ENCODE data around the gene TMEM30B. TPM values are rescaled to one million over a fixed set of nuclear protein-coding genes. Genes with fewer than 3 reads are reported as not detected.
A peak's percentile ranks its signal among the peaks of the same experiment; 100 is the strongest.

The TMEM30B gene
- total and polyA plus RNA-seq, 2 experiments from 2014 or later, result 0.35 to 1.7 TPM

DNA sequence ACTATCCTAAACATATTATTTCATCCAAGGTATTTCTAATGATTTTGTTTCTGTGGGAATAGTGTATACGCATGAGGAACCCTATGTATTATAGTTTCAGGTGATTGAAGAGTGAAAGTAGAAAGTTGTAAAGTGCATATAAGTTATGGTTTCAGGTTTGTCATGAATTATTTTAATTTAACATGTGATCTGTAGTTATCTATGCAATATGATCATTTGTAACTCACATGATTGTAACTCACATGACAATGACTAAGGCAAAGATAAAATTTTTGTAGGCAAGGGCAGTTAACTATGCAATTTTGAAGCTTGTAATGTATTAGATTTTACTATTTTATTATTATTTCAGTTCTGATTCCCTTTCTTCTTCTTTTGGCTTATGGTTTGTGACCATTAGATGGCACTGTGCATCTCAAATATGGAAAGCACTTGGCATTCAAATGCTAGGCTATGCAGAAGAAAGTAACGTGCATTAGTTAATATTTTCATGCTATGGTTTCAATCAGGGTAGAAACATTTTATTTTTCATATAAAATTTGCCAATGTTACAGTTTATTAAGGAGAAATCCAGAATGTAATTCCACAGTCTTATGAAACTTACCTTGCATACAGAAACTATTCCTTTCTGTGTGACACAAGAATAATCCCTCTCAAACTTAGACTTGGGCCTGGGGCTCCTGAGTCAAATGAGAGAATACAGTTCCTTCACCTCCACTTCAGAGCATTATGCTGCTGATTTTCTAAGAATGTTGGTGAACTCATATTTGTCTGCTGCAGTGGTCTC is 15.8 kb upstream of the TMEM30B start:
- 3 to 6% methylated on average over 2 of the region's 2 CpGs for WGBS, 2 experiments (ENCODE audit: low coverage in 1 of 2, low lambda C conversion rate in 2 of 2, missing lambda C conversion rate in 2 of 2)
- H3F3A ChIP-seq (ENCODE audit: insufficient read depth), result no peaks in the 10 kb centered on the region
- no peaks in the 10 kb centered on the region for H3K4me1 ChIP-seq (ENCODE audit: insufficient read depth)
- H3K36me3 ChIP-seq (ENCODE audit: low read depth), result no peaks in the 10 kb centered on the region
- H2AFZ ChIP-seq, result no peak overlapping the region
- no peak overlapping the region for H3K4me2 ChIP-seq (ENCODE audit: unreplicated experiment)
- no peaks in the 10 kb centered on the region for H3K79me2 ChIP-seq (ENCODE audit: insufficient read depth)
- H3K27me3 ChIP-seq (replicated peaks; ENCODE audit: insufficient read depth), result 0 out of 2 replicates have a peak, but pooled peaks cover 2% of the 10 kb centered on the region
- peak; percentile 67 for DNase-seq
- H3K9me2 ChIP-seq (ENCODE audit: insufficient read depth), result no peaks in the 10 kb centered on the region
- H3K9ac ChIP-seq, result no peak overlapping the region
- in situ Hi-C loops (cut with MboI), result loop anchor here (25.0 kb wide), 1 partner anchor 960 kb away; no protein-coding TSS in a partner anchor
- H4K20me1 ChIP-seq (ENCODE audit: insufficient read depth), result no peaks in the 10 kb centered on the region
- no peaks in the 10 kb centered on the region for H3K9me3 ChIP-seq (ENCODE audit: low read depth)
- no peak for TF ChIP-seq EZH2 (IDR thresholded peaks at IDR 0.05; ENCODE audit: insufficient read depth, poor library complexity, severe bottlenecking)
- no peak for TF ChIP-seq EZH2phosphoT487 (IDR thresholded peaks at IDR 0.05; ENCODE audit: insufficient read depth, low read depth)
- H3K27ac ChIP-seq, result no peak overlapping the region
- H3K4me3 ChIP-seq, result no peak overlapping the region

DNA sequence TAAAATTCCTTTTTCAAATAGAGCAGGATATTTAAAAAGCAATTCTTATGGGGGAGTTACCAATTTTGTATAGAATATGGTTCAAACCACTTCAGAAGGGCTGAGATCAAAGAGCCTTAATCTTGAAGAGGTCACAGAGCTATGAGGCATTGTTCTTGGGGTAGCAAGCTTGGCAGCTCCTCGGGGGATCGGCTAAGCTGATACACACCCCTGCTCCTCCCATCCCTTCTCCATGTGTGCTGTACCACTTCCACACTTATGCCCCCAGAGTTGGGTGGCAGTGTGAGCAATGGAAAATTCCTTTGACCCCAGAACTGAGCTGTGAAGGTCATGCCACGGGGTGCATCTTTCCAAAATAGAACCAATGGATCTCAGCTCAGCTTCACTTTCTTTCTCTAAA is 15.0 kb upstream of the TMEM30B start:
- H3K9me3 ChIP-seq (ENCODE audit: low read depth), result no peaks in the 10 kb centered on the region
- no peaks in the 10 kb centered on the region for H3K79me2 ChIP-seq (ENCODE audit: insufficient read depth)
- no peaks in the 10 kb centered on the region for H3K9me2 ChIP-seq (ENCODE audit: insufficient read depth)
- H3K36me3 ChIP-seq (ENCODE audit: low read depth), result no peaks in the 10 kb centered on the region
- no peaks in the 10 kb centered on the region for H3F3A ChIP-seq (ENCODE audit: insufficient read depth)
- H2AFZ ChIP-seq, result no peak overlapping the region
- no peaks in the 10 kb centered on the region for H3K4me1 ChIP-seq (ENCODE audit: insufficient read depth)
- H3K27me3 ChIP-seq (replicated peaks; ENCODE audit: insufficient read depth), result no peaks in the 10 kb centered on the region
- no peak for DNase-seq
- H3K9ac ChIP-seq, result no peak overlapping the region
- no peak for TF ChIP-seq EZH2phosphoT487 (IDR thresholded peaks at IDR 0.05; ENCODE audit: insufficient read depth, low read depth)
- TF ChIP-seq EZH2 (IDR thresholded peaks at IDR 0.05; ENCODE audit: insufficient read depth, poor library complexity, severe bottlenecking), result no peak
- 31 to 58% methylated on average over 3 of the region's 3 CpGs for WGBS, 2 experiments (ENCODE audit: low coverage in 1 of 2, low lambda C conversion rate in 2 of 2, missing lambda C conversion rate in 2 of 2)
- no peak overlapping the region for H3K27ac ChIP-seq
- in situ Hi-C loops (cut with MboI), result loop anchor here (25.0 kb wide), 1 partner anchor 959 kb away; no protein-coding TSS in a partner anchor
- H3K4me3 ChIP-seq, result no peak overlapping the region
- no peak overlapping the region for H3K4me2 ChIP-seq (ENCODE audit: unreplicated experiment)
- H4K20me1 ChIP-seq (ENCODE audit: insufficient read depth), result no peaks in the 10 kb centered on the region

DNA sequence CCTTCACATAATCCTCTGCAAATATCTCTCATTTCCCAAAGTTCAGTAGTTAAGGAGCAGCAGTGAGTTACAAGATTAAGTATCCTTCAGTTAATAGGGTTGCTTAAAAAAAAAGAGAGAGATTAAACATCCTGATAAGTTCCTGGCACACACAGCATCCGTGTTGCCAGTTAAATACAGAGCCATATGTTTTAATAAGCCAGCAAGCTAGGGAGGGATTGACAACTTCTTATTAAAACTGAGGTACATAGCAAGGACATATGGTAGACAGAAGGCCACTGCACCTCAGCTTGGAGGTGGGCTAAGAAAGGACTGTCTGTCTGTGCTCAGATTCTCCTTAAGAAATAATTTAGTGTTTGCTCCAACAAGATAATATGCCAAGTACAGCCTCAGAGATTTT is 9.6 kb upstream of the TMEM30B start:
- Histone ChIP-seq H3K27me3 (replicated peaks; ENCODE audit: insufficient read depth) (no peaks in the 10 kb centered on the region), H3K4me2 (ENCODE audit: unreplicated experiment) (no peak overlapping the region), H3K4me1 (ENCODE audit: insufficient read depth) (peaks cover 4% of the 10 kb centered on the region), H2AFZ (no peak overlapping the region), H4K20me1 (ENCODE audit: insufficient read depth) (no peaks in the 10 kb centered on the region), H3K27ac (no peak overlapping the region), H3K9ac (no peak overlapping the region), H3K4me3 (no peak overlapping the region), H3K36me3 (ENCODE audit: low read depth) (no peaks in the 10 kb centered on the region), H3K9me2 (ENCODE audit: insufficient read depth) (no peaks in the 10 kb centered on the region), H3F3A (ENCODE audit: insufficient read depth) (peaks cover 3% of the 10 kb centered on the region; the same call in 1 of the 2 replicates), H3K79me2 (ENCODE audit: insufficient read depth) (no peaks in the 10 kb centered on the region), H3K9me3 (ENCODE audit: low read depth) (no peaks in the 10 kb centered on the region)
- TF ChIP-seq EZH2 (IDR thresholded peaks at IDR 0.05; ENCODE audit: insufficient read depth, poor library complexity, severe bottlenecking) (no peak), EZH2phosphoT487 (IDR thresholded peaks at IDR 0.05; ENCODE audit: insufficient read depth, low read depth) (no peak)
- in situ Hi-C loops (cut with MboI), result loop anchor here (25.0 kb wide), 1 partner anchor 953 kb away; no protein-coding TSS in a partner anchor
- 23 to 33% methylated on average over 1 of the region's 1 CpG for WGBS, 2 experiments (ENCODE audit: low coverage in 1 of 2, low lambda C conversion rate in 2 of 2, missing lambda C conversion rate in 2 of 2)
- DNase-seq, result no peak

DNA sequence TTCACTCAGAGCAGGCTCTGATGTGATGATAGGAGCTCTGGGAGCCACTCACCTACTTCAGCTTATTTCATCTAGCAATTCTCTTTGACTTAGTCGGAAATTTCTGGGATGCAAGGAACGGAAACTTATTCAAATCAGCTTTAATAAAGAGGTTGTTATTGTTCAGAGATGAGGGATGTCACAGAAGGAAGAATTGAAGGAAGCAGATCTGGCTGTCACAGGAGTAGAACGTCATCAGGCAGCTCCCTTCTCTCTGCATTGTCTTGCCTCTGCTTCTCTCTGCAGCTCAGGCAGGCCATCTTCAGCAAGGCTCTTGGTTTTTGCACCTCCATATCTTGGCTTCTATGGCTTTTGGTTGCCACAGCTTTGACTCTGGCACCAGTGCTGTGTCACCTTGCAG is 7.6 kb upstream of the TMEM30B start:
- no peak overlapping the region for H3K27ac ChIP-seq
- no peaks in the 10 kb centered on the region for H3K79me2 ChIP-seq (ENCODE audit: insufficient read depth)
- H3F3A ChIP-seq (ENCODE audit: insufficient read depth), result peaks cover 11% of the 10 kb centered on the region; the same call in 1 of the 2 replicates
- H3K4me2 ChIP-seq (ENCODE audit: unreplicated experiment), result no peak overlapping the region
- peaks cover 8% of the 10 kb centered on the region for H3K4me1 ChIP-seq (ENCODE audit: insufficient read depth)
- DNase-seq, result no peak
- no peak overlapping the region for H2AFZ ChIP-seq
- no peaks in the 10 kb centered on the region for H3K36me3 ChIP-seq (ENCODE audit: low read depth)
- 53 to 60% methylated on average over 3 of the region's 3 CpGs for WGBS, 2 experiments (ENCODE audit: low coverage in 1 of 2, low lambda C conversion rate in 2 of 2, missing lambda C conversion rate in 2 of 2)
- no peak for TF ChIP-seq EZH2phosphoT487 (IDR thresholded peaks at IDR 0.05; ENCODE audit: insufficient read depth, low read depth)
- no peak for TF ChIP-seq EZH2 (IDR thresholded peaks at IDR 0.05; ENCODE audit: insufficient read depth, poor library complexity, severe bottlenecking)
- in situ Hi-C loops (cut with MboI), result loop anchor here (25.0 kb wide), 1 partner anchor 951 kb away; no protein-coding TSS in a partner anchor
- no peak overlapping the region for H3K4me3 ChIP-seq
- H4K20me1 ChIP-seq (ENCODE audit: insufficient read depth), result no peaks in the 10 kb centered on the region
- no peaks in the 10 kb centered on the region for H3K9me3 ChIP-seq (ENCODE audit: low read depth)
- no peak overlapping the region for H3K9ac ChIP-seq
- no peaks in the 10 kb centered on the region for H3K9me2 ChIP-seq (ENCODE audit: insufficient read depth)
- no peaks in the 10 kb centered on the region for H3K27me3 ChIP-seq (replicated peaks; ENCODE audit: insufficient read depth)

Data from GM23248 (cell line).